Measurements from ENCODE around the gene ALDH3A1. TPM values are rescaled to one million over a fixed set of nuclear protein-coding genes. Genes with fewer than 3 reads are reported as not detected.

ALDH3A1 gene
- total RNA-seq, 1 experiment from 2014 or later, result 0.39 TPM

DNA sequence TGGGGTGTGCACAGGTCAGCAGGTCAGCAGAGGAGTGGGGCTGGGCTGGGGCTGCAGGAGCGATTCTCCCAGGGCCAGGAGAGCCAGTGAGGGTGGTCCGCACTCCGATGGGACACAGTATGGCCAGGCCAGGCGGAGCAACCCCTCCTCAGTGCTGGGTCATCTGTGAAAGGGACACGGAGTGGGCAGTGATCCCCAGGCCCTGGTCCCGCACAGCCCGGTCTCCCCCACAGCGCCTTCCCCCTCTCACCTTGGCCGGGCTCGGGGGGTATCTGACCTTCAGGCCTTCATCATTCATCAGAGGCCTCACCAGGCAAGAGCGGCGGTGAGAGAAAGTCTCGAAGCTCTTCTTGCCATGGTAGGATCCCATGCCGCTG lies 10.0 kb downstream of the ALDH3A1 start:
- no peaks in the 10 kb centered on the region for H3K23me2 ChIP-seq (ENCODE audit: insufficient read length, low read depth, low read length, poor library complexity, severe bottlenecking)
- H3K4me2 ChIP-seq (ENCODE audit: insufficient read depth, insufficient read length, low read length), result no peak overlapping the region
- no peak overlapping the region for H4K5ac ChIP-seq (ENCODE audit: insufficient read length, low read depth, low read length)
- H4K8ac ChIP-seq (replicated peaks; ENCODE audit: insufficient read length, low read depth, low read length), result no peak overlapping the region
- no peaks in the 10 kb centered on the region for H3K79me2 ChIP-seq (ENCODE audit: insufficient read depth, low read length)
- no peak overlapping the region for H3K56ac ChIP-seq (ENCODE audit: insufficient read length, low read depth, low read length)
- no peak overlapping the region for H2BK20ac ChIP-seq (ENCODE audit: low read depth, low read length, poor library complexity, severe bottlenecking)
- no peak overlapping the region for H3K4ac ChIP-seq (ENCODE audit: low read depth, low read length)
- no peak overlapping the region for H3K18ac ChIP-seq (ENCODE audit: insufficient read length, low read depth, low read length)
- Mint-ChIP-seq H3K27ac (no peak overlapping the region), H3K27me3 (ENCODE audit: low read depth) (peaks cover 3% of the 10 kb centered on the region; the same call in 1 of the 2 replicates), H3K9me3 (no peaks in the 10 kb centered on the region), H3K36me3 (ENCODE audit: insufficient read depth in 1 of 3, low read depth in 3 of 3) (no peaks in the 10 kb centered on the region), H3K4me3 (no peak overlapping the region), H3K4me1 (no peaks in the 10 kb centered on the region)
- H2BK5ac ChIP-seq (ENCODE audit: insufficient read length, low read length), result no peak overlapping the region
- H3K79me1 ChIP-seq (ENCODE audit: insufficient read depth, low read depth, low read length, poor library complexity, severe bottlenecking), result no peaks in the 10 kb centered on the region
- H3K27ac ChIP-seq (ENCODE audit: insufficient read length, low read depth, low read length), result no peak overlapping the region
- H3K23ac ChIP-seq (ENCODE audit: insufficient read length, low read depth, low read length), result no peak overlapping the region
- no peak for DNase-seq
- H3K9me3 ChIP-seq (ENCODE audit: control insufficient read depth, low read depth, low read length), result no peaks in the 10 kb centered on the region
- no peak overlapping the region for H3K14ac ChIP-seq (ENCODE audit: insufficient read depth, low read length)
- no peak overlapping the region for H2BK12ac ChIP-seq (ENCODE audit: insufficient read length, low read depth, low read length)
- no CpG with 5 or more reads among the region's 14 CpGs for WGBS (ENCODE audit: extremely low coverage, insufficient read length, low lambda C conversion rate)
- no peaks in the 10 kb centered on the region for H3K4me1 ChIP-seq (ENCODE audit: insufficient read depth, low read length)
- no peak overlapping the region for H3T11ph ChIP-seq (ENCODE audit: low read length)
- no peak overlapping the region for H2BK120ac ChIP-seq (ENCODE audit: low read depth, low read length, poor library complexity, severe bottlenecking)
- TF ChIP-seq, protein P1, sequence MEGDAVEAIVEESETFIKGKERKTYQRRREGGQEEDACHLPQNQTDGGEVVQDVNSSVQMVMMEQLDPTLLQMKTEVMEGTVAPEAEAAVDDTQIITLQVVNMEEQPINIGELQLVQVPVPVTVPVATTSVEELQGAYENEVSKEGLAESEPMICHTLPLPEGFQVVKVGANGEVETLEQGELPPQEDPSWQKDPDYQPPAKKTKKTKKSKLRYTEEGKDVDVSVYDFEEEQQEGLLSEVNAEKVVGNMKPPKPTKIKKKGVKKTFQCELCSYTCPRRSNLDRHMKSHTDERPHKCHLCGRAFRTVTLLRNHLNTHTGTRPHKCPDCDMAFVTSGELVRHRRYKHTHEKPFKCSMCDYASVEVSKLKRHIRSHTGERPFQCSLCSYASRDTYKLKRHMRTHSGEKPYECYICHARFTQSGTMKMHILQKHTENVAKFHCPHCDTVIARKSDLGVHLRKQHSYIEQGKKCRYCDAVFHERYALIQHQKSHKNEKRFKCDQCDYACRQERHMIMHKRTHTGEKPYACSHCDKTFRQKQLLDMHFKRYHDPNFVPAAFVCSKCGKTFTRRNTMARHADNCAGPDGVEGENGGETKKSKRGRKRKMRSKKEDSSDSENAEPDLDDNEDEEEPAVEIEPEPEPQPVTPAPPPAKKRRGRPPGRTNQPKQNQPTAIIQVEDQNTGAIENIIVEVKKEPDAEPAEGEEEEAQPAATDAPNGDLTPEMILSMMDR (conservative IDR thresholded peaks at IDR 0.05), result no peak
- H3K9ac ChIP-seq (ENCODE audit: extremely low read depth, insufficient read length, low read length), result no peak overlapping the region
- H4K20me1 ChIP-seq (ENCODE audit: control insufficient read depth, insufficient read depth, insufficient read length), result no peaks in the 10 kb centered on the region
- H2AFZ ChIP-seq (ENCODE audit: low read length), result no peak overlapping the region
- no peak overlapping the region for H4K91ac ChIP-seq (ENCODE audit: insufficient read length, low read depth, low read length)
- no peaks in the 10 kb centered on the region for H3K27me3 ChIP-seq (ENCODE audit: insufficient read depth, low read length)
- H2AK5ac ChIP-seq (ENCODE audit: insufficient read length, low read length), result no peak overlapping the region
- no peak overlapping the region for H2BK15ac ChIP-seq (ENCODE audit: low read depth, low read length)
